ENCODE results near the gene CHD9NB. TPM values are rescaled to one million over a fixed set of nuclear protein-coding genes. Genes with fewer than 3 reads are reported as not detected.

Gene CHD9NB
- total RNA-seq, 1 experiment from 2014 or later = 0.64 TPM

- ATAC-seq = no peak
- in situ Hi-C loops (cut with HindIII; ENCODE audit: low pct_unique_long_range_greater_than_20kb, low sequenced_read_pairs) = no loop called here
- no peak overlapping the region for H3K27ac ChIP-seq (ENCODE audit: low read length)
- ChIA-PET CTCF (no interaction called here), POLR2A (no interaction called here)
- intact Hi-C loops (cut with micrococcal nuclease; ENCODE audit: unreplicated experiment) = no loop called here
- no TSS peak for BruUV-seq (replicated peaks)
- no peaks in the 10 kb centered on the region for H3K27me3 ChIP-seq (ENCODE audit: control insufficient read depth, insufficient read depth, low read length)
- H3K9me3 ChIP-seq (ENCODE audit: control insufficient read depth, insufficient read depth, low read depth, low read length) = no peaks in the 10 kb centered on the region
- H3K36me3 ChIP-seq (ENCODE audit: control insufficient read depth, insufficient read depth, low read length) = no peaks in the 10 kb centered on the region
- DNase-seq (ENCODE audit: low read depth, low spot score) = no peak
- H3K4me1 ChIP-seq (ENCODE audit: control insufficient read depth, insufficient read depth, low read length) = no peaks in the 10 kb centered on the region
- no peak for TF ChIP-seq REST (IDR thresholded peaks at IDR 0.05; ENCODE audit: insufficient read depth in 1 of 2, low read depth in 2 of 2, low read length in 1 of 2)
- TF ChIP-seq CTCF (IDR thresholded peaks at IDR 0.05) = no peak
- TF ChIP-seq TCF7L2 (IDR thresholded peaks at IDR 0.05; ENCODE audit: low read depth, low read length) = no peak
- no peak for TF ChIP-seq SIN3A (IDR thresholded peaks at IDR 0.05; ENCODE audit: borderline replicate concordance, insufficient read depth, low read depth, low read length)
- no peak for TF ChIP-seq POLR2AphosphoS5 (IDR thresholded peaks at IDR 0.05; ENCODE audit: low read depth, low read length)
- H3K4me3 ChIP-seq (ENCODE audit: low read depth in 2 of 2, low read length in 2 of 2) = no peak overlapping the region
Observed at GRCh38 chr16:53083119-53083518, 30.4 kb upstream of the CHD9NB start.

- no peaks in the 10 kb centered on the region for H3K36me3 ChIP-seq (ENCODE audit: control insufficient read depth, insufficient read depth, low read length)
- H3K27me3 ChIP-seq (ENCODE audit: control insufficient read depth, insufficient read depth, low read length) = no peaks in the 10 kb centered on the region
- no peak overlapping the region for H3K4me3 ChIP-seq (ENCODE audit: low read depth in 2 of 2, low read length in 2 of 2)
- no peak overlapping the region for H3K27ac ChIP-seq (ENCODE audit: low read length)
- H3K9me3 ChIP-seq (ENCODE audit: control insufficient read depth, insufficient read depth, low read depth, low read length) = no peaks in the 10 kb centered on the region
- intact Hi-C loops (cut with micrococcal nuclease; ENCODE audit: unreplicated experiment) = no loop called here
- in situ Hi-C loops (cut with HindIII; ENCODE audit: low pct_unique_long_range_greater_than_20kb, low sequenced_read_pairs) = no loop called here
- ChIA-PET CTCF (no interaction called here), POLR2A (no interaction called here)
- TF ChIP-seq TCF7L2 (IDR thresholded peaks at IDR 0.05; ENCODE audit: low read depth, low read length) (no peak), SIN3A (IDR thresholded peaks at IDR 0.05; ENCODE audit: borderline replicate concordance, insufficient read depth, low read depth, low read length) (no peak), POLR2AphosphoS5 (IDR thresholded peaks at IDR 0.05; ENCODE audit: low read depth, low read length) (no peak), CTCF (IDR thresholded peaks at IDR 0.05) (no peak), REST (IDR thresholded peaks at IDR 0.05; ENCODE audit: insufficient read depth in 1 of 2, low read depth in 2 of 2, low read length in 1 of 2) (no peak)
- ATAC-seq (no peak), DNase-seq (ENCODE audit: low read depth, low spot score) (no peak)
- no TSS peak for BruUV-seq (replicated peaks)
- no peaks in the 10 kb centered on the region for H3K4me1 ChIP-seq (ENCODE audit: control insufficient read depth, insufficient read depth, low read length)
Observed at GRCh38 chr16:53082509-53082908, 29.8 kb upstream of the CHD9NB start.
